ENCODE results near the gene ADAD1.

ADAD1 gene

GRCh38 chr4:122456231-122457116 lies 77.7 kb downstream of the ADAD1 start, which contains the start of gene IL2:
IL2 (minus strand) TSS chr4:122456725; CDS start chr4:122456440, 285 bp downstream.
- DNase-seq (ENCODE audit: low spot score), result peak; percentile 40

GRCh38 chr4:122458625-122459024 lies 79.8 kb downstream of the ADAD1 start:
- peak; percentile 72 for DNase-seq (ENCODE audit: low spot score)

GRCh38 chr4:122469457-122469856 lies 90.6 kb downstream of the ADAD1 start:
- no peak for DNase-seq (ENCODE audit: low spot score)

GRCh38 chr4:122475233-122475632 lies 96.4 kb downstream of the ADAD1 start:
- DNase-seq (ENCODE audit: low spot score), result no peak

- DNase-seq (ENCODE audit: low spot score), result no peak
Observed at GRCh38 chr4:122476126-122476525, 97.3 kb downstream of the ADAD1 start.

- DNase-seq (ENCODE audit: low spot score), result no peak
Observed at GRCh38 chr4:122476745-122477144, 97.9 kb downstream of the ADAD1 start.
